C4-2B (cell line): ENCODE results near the gene PRDX4.

ENCODE experiments used
- H3K27ac ChIP-seq: fragments of 450-650 bp; 2 replicates; pipeline ENCODE4 v1.5.1; 2017
- ZFX ChIP-seq: fragments of 450-650 bp; IDR thresholded peaks from 2 replicates; pipeline ENCODE4 v1.6.1; 2017
- TF ChIP-seq, protein P1 (sequence below): fragments of 450-650 bp; conservative IDR thresholded peaks from 2 replicates; pipeline ENCODE4 v1.5.1; 2017; ENCODE audit warnings: mild to moderate bottlenecking

The PRDX4 gene

GRCh38 chrX:23667239-23668177 is at the start of gene PRDX4:
PRDX4 (plus strand) TSS chrX:23667493; CDS start chrX:23667571, 78 bp downstream.
- H3K27ac ChIP-seq = peak within 1 kb of the TSS; percentile 88
- TF ChIP-seq, protein P1, sequence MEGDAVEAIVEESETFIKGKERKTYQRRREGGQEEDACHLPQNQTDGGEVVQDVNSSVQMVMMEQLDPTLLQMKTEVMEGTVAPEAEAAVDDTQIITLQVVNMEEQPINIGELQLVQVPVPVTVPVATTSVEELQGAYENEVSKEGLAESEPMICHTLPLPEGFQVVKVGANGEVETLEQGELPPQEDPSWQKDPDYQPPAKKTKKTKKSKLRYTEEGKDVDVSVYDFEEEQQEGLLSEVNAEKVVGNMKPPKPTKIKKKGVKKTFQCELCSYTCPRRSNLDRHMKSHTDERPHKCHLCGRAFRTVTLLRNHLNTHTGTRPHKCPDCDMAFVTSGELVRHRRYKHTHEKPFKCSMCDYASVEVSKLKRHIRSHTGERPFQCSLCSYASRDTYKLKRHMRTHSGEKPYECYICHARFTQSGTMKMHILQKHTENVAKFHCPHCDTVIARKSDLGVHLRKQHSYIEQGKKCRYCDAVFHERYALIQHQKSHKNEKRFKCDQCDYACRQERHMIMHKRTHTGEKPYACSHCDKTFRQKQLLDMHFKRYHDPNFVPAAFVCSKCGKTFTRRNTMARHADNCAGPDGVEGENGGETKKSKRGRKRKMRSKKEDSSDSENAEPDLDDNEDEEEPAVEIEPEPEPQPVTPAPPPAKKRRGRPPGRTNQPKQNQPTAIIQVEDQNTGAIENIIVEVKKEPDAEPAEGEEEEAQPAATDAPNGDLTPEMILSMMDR = 0 out of 2 replicates have a peak, but pooled peaks have one; percentile 3
- TF ChIP-seq ZFX = peak; percentile 41

DNA sequence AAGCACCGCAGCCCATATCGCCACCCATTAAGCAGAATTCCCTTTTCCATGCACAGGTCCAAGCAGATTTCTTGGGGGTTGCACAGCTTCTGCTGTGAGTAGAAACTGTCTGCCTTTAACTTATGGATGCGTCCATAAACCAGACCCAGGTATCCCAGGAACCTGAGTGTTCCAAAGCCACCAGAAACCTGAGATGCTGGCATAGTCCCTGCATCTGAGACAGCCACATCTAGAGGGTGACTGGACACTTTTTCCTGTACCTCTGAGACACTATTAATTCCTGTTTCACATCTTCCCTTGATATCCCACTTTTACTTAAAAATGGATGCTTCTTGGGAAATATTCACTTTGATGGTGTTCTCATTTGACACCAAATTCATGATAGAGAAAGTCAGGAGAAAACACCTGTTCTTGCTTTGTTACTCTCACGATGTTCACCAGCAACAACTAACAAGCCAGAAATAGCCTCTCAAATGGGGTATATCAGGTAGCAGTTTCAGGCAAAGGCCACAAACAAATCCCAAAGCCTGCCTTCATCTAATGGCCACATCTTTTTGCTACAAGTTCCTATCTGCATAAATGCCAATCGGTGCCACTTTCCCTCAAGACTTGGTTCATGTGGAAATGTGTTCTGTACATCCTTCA is 45.5 kb upstream of the PRDX4 start:
- TF ChIP-seq, protein P1 = no peak
- TF ChIP-seq ZFX = no peak
- no peak overlapping the region for H3K27ac ChIP-seq

DNA sequence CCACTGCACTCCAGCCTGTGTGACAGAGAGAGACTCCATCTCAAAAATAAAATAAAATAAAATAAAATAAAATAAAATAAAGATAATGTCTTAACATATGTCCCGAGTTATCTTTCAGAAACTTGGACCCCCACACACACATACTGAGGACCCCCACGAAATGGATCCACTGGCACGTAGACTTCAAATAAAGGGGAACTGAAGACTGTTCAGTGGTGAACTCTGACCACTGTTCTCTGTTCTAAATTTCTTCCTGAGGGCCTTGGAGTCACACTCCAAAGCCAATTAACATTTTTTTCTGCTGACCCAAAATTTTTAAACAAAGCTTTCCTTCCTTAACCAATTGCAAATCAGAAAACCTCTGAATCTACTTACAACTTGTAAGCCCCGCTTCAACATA is 43.5 kb upstream of the PRDX4 start:
- no peak for TF ChIP-seq ZFX
- TF ChIP-seq, protein P1 = no peak
- H3K27ac ChIP-seq = no peak overlapping the region

DNA sequence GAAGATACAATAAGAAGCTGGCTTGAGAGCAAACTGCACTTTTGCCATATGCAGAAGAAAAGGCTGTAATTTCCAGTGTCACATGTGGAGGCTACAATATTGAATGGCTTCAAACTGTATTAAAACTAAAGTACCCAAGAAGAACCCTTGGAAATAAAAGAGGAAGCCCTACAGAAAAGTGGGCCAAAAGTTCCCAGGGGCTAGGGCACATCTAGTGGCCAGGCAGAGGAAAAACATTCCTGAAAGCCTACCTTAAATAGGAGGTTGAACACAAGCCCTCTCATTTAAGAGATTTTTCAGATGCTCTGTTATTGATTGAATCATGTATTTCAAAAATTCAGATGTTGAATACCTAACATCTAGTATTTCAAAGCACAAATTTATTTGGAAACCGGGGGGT is 40.6 kb upstream of the PRDX4 start:
- TF ChIP-seq ZFX = no peak
- TF ChIP-seq, protein P1 = peak; percentile 23
- no peak overlapping the region for H3K27ac ChIP-seq

- TF ChIP-seq, protein P1 = no peak
- TF ChIP-seq ZFX = no peak
Measured at GRCh38 chrX:23628131-23628530, 39.2 kb upstream of the PRDX4 start.

DNA sequence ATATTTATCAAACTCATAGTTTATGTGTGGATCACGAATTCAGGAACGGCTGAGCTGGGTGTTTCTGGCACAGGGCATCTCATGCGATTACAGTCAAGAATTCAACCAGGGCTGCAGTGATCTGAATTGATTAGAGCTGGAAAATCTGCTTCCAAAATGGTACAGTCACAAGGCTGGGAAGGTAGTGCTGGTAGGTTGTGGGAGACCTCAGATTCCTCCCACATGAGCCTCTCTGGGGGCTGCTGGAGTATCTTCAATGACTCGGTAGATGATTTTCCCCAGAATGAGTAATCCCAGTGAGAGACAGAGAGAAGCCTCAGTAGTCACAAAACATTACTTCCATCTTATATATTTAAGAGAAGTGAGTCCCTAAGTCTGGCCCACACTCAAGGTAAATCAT is 36.2 kb upstream of the PRDX4 start:
- TF ChIP-seq ZFX = no peak
- TF ChIP-seq, protein P1 = no peak
- no peak overlapping the region for H3K27ac ChIP-seq

More at GRCh38 chrX:23628131-23628530, 39.2 kb upstream of the PRDX4 start:
- H3K27ac ChIP-seq = no peak overlapping the region

DNA sequence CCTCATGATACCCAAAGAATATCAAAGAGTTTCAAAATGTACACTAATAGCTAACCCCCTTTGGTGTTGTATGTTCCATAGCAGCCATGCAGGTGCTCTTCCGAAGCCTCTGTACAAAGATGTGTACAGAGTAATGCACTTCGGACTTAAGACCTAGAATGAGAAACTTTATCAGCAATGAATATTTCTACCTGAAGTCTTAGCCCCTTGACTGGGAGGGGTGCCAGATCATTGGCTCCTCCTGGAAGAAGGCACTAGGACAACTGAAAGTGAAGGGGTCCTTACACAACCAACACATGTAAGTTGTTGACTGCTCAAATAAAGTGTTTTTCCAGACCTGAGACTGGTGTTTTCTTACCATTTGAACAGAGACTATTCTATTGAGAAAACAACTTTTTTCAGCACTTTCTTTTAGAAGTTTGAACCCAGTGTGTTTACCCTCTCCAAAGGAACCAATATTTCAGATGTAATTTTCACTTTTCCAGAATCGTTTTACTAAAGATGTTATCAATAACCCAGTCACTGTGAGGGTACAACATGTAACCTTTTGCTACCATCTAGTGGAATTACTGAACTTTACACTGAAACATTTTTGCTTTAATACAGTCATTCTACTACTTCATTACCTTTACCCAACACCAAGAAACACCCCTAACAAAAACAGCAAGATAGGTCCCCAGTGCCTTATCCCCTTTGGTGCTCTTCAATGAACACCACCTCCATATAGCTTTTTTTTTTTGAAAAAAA is 33.3 kb upstream of the PRDX4 start:
- TF ChIP-seq, protein P1 = peak; percentile 42
- TF ChIP-seq ZFX = no peak
- H3K27ac ChIP-seq = no peak overlapping the region
